SW480 (cell line): ENCODE data around the gene SLC6A18.

Experiments
- DNase-seq: peaks from one replicate; pipeline ENCODE4 v3.0.0-alpha.2; 2016; ENCODE audit warnings: low spot score

SLC6A18 gene, protein sequence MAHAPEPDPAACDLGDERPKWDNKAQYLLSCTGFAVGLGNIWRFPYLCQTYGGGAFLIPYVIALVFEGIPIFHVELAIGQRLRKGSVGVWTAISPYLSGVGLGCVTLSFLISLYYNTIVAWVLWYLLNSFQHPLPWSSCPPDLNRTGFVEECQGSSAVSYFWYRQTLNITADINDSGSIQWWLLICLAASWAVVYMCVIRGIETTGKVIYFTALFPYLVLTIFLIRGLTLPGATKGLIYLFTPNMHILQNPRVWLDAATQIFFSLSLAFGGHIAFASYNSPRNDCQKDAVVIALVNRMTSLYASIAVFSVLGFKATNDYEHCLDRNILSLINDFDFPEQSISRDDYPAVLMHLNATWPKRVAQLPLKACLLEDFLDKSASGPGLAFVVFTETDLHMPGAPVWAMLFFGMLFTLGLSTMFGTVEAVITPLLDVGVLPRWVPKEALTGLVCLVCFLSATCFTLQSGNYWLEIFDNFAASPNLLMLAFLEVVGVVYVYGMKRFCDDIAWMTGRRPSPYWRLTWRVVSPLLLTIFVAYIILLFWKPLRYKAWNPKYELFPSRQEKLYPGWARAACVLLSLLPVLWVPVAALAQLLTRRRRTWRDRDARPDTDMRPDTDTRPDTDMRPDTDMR

DNA sequence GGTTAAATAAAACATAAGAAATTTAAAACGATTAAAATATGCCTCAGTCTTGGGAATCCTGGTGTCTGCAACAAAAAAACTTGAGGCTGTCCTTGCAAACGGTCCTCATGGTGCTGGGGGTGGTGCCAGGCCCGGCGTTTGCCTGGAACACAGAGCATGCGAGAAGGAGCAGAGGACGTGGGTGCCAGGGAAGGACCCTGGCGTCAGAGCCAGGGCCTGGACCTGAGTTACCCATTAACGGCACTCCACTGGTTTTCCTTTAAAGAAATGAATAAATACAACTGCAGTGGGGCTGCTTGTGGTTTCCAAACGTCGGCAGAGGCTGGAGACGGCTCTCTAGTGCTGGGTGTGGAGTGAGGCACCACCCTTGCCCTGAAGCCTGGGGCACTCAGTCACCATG is at the start of gene SLC6A18:
TSS of gene SLC6A18 (plus strand) at position 301 of the 400 bp plus-strand sequence. CDS start at position 398, 97 bp downstream.
- DNase-seq, result no peak

DNA sequence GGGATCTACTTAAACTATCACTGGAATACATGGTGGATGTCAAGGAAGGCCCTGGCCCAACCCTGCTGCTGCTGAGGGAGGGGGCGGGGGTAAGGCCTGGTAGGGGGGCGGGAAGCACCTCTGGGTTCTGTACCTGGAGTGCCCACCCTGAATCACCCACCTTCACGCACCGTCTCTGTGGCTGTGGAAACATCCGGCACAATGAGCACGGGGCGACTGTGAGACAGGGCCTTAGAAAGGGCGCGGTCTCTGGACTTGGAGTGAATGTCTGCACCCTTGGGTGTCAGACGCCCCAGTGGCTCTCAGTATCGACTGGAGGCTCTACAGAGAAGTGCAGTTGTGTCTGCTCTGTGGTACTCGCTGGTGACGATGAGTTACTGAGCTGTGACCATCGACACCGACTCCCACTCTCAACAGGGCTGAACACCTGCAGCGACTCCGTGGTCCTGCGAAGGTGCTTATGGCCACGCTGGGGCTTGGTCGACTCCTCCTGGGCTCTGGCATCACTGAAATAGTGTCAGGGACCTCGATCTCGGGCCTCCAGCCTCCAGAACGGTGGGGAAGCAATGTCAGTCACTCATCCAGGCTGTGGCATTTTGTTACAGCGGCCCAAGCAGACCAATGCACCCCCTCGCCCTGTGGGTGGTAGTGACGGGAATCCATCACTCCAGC is 49.2 kb upstream of the SLC6A18 start:
- DNase-seq, result no peak

DNA sequence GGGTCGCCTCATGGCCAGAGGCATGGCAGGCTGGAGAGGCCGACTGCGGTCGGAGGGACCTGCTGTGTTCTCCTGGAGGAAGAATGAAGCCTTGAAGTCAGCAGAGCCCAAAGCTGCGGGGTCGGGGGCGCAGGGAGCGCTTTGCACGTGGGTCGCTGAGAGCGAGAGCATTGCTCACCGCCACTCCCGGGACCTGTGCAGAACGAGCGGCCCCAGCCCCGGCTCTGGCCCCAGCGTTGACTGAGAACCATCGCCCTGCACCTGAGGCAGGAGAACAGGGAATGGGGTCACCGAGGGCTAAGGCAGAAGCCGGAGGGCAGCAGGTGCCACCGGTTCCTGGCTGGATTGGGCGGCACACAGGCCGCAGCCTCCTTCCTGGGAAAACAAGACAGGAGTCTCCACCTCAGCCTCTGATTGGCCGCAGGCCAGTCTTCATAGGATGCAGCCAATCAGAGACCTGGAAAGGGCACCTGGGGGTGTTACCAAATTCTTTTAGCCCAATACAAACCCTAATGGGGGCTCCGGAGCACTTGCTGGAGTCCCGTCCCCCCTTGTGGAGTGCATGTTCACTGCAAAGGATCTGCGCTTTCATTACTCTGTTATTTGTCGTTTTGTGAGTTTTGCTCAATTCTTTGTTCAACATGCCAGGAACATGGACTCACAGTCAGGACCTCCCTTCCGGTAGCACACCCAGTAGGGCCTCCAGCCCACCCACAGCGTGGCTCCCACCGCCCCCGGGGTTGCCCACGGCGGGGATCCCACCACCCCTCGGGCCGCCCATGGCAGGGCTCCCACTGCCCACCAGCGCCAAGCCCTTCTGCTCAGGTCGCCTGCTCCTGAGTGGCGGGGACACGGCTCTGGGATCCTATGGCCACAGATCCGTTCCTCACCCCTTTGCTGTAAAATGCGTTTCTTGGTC is 48.4 kb upstream of the SLC6A18 start:
- DNase-seq, result peak; percentile 34

DNA sequence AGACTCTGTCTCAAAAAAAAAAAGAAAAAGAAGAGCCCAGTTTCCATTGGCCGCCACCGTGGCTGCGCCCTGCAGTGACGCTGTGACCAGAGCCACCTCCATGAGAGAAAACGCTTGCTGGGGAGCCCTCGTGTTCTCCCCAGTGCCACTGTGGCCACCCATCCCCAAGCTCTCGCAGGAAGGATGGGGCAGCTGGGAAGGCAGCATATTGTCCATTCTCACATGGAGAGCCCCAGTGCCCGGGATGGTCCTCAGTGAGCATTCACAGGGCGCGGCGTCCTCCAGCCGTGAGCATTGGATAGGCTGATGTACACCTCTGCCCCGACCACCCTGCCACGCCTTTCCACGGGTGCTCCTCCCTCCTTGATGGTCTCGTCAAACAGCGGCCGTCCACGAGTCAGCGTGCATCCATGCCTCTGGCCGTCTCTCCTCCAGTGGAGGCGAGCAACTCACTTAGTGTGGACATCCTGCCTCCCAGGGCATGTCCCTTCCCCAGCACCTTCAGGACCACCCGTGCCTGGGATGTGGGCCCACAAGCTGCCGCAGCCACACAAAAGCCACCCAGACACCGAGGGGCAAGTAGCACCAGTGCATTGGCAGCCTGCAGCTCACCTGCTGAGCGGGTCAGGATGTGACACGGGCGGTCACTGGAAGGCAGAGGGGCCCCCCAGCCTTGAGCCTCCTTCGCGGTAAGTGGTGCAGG is 47.2 kb upstream of the SLC6A18 start:
- DNase-seq, result no peak

DNA sequence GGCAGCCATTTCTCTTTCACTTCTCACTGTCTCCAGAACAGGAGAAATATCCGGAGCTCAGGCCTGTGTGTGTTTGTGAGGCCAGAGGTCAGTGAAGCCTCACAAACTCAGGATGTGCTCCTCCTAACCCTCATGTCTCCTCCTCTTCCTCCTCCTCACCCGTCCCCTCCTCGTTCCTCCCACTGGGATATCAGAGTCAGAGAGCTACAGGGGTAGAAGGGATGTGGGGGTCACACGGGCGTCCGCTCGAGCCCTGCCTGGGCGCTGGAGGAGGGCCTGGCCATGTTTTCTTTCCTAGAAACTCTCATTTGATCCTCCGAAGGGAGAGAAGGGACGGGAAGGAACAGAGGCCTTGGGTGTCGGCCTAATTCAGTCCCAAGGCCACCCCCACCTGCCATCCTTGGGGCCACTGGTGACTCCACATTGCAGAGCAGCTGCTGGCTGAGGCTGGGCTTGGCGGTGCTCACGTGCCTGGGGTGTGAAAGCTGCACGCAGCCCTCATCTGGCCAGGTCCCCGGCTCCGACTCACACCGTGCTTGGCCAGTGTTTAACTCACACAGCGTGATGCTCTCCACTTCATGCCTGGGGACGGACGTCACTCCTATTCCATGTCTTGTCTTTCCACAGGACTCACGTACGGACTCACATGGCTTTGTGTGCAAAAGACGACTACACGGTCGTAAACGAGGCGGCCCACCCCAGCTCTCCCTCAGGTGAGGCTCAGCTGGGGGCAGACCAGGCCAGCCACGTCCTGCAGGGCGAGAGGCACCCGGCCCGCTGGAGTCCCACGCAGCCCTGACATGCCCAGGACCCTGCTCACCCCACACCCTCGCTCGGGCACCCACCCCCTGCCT is 46.4 kb upstream of the SLC6A18 start:
- no peak for DNase-seq

DNA sequence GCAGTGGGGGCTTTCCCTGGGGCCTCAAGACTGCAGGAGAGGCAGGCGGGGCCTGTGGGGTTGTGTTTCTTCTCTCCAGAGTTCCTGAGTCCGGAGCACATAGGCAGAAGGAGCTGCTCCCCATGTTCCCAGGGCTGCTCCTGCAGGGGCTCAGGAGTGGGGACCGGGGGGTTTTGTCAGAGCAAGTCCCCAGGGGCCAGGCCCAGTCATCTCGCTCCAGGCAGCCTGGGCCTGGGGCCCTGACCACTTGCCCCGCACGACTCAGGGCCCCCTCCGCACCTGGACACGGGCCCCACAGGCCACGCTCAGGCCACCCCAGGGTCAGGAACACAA is 45.8 kb upstream of the SLC6A18 start:
- DNase-seq, result no peak

DNA sequence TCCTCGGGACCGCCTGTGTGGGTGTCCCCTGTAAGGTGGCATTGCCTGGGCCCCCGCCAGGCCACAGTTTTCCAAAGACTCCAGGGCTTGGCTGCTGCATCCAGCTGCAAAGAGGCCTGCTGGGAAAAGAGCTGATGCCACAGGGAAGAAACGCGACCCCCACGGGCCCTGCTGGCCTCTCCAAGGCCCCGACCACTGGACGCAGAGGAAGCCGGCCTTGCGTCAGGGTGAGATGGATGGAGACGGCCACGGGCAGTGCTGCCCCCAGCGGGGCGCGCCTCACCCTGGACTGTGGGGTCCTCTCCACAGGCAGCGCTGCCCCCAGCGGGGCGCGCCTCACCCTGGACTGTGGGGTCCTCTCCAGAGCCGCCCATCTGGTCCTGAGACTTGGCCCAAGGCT is 45.1 kb upstream of the SLC6A18 start:
- DNase-seq, result no peak

DNA sequence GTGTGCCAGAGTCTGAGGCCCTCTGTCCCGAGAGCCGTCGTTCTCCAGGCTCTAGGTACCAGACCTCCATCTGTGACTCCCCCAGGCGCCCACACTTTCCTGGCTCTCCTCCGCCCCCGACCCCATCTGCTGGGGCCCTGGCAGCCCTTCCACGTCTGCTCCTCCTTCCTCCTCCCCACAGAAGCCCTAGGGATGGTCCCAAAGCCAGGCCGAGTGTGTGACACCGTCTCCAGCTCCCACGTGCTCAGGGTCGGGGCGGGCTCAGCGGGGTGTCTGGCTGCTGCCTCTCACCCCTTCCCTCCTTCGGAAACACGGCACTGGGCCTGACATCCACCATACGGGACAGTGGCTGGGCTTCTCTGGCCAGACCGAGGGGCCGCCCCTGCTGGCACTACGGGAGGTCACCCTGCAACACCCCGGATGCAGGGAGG is 44.3 kb upstream of the SLC6A18 start:
- DNase-seq, result no peak

DNA sequence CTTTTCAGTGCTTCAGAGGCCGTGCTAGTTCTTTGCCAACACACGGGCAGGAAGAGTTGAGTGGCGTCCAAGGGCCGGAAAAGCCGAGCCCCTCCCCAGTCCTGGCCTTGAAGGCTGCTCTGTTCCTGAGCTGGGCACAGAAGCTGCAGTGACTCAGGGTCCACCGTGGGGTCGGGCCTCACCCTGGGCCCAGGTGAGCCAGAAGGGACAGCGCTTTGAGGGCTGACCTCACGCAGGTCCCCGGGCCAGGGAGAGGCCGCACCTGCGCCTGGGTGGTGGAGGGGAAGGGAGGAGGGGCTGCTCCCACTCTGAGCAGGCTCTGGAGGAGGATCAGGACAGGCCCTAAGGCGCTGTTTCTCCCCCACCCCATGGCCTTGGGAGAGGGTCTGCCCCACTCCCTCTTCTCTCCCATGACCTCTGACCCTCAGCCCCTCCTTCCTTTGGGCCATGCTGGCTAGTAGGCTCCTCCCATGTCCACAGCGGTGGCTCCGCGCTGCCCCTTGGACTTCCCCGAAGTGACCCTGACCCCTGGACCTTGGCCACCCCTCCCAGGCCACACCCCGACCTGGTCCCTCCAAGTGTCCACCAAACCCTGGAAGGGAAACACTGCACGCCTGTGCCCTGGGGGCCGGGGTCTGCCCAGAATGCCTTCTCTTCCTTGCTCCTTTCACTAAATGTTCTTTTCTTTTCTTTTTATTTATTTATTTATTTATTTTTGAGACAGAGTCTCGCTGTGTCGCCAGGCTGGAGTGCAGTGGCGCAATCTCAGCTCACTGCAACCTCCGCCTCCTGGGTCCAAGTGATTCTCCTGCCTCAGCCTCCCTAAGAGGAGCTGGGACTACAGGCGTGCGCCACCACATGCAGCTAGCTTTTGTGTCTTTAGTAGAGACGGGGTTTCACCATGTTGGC is 43.5 kb upstream of the SLC6A18 start:
- DNase-seq, result no peak

DNA sequence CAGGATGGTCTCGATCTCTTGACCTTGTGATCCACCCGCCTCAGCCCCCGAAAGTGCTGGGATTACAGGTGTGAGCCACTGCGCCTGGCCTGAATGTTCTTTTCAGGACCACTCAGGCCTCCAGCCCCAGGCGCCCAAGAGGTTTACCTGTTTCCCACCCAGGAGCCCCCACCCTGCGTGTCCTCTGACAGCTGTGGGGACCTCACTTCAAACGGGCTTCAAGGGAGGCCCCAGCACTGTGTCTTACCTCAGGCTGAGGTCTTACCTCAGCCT is 42.9 kb upstream of the SLC6A18 start:
- no peak for DNase-seq

DNA sequence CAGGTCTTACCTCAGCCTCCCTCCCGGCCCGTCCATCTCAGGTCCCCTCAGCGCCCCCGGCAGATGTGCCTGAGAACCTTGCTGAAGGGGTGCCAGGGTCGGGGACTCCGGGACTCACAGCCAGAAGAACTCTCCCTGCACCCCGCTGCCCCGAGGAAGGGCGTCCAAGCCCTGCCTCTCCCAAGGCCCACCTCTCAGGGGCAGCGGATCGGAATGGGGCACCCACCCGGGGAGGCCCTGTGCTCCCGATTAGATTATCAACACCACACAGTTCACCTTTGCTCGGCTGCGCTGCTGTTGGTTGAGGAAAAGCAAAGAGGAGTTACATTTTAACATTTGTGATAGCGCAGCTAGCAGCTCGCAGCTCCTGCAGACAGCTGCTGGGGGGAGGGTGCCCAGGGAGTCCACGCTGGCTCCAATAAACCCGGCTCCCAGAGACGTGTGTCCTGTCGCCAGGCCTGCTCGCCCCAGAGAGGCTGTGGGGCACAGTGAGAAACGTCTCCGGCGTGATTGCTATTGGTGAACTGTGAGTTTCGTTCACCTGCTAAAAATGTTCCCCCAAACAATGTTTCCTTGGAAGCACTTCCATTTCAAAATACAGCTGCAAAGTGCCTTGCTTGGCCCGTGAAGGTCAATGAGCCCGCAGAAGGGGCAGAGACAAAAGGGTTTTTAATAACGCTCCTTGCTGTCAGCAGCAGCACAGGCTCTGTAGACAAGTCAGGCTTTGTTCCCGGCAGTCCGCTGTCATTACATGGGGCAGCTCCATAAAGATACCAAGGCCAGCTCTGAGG is 42.4 kb upstream of the SLC6A18 start:
- DNase-seq, result peak; percentile 56

DNA sequence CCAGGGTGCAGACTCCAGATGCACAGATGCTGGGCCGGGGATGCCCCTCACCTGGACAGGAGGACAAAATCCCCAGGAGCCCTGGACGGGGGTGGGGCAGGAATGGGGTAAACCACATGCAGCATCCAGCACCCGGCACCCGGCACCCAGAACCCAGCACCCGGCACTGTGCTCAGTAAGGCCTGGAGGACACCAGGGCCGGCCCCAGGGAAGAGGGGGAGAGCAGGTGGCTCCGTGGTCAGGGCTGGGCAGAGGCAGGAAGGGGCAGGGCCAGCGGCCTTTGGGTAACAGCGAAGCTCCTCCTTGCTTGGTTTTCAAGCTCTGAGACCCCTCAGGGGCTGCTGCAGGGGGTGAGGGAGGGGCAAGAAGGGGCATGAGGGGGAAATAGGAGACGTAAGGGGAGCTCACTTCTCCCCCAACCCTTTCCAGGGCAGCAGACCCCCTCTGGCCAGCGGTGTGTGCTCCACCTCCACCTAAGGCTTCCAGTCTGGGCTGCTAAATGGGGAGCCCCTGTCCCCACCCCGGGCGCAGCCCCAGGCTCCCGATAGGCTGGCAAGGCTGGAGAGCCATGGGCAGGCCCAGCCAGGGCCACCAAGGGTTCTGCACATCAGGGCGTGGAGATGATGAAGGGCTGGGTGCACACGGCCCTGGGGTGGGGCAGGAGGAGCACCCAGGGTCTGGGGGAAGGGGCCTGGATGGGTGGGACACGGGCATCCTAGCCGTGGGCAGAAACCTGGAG is 41.6 kb upstream of the SLC6A18 start:
- DNase-seq, result no peak

DNA sequence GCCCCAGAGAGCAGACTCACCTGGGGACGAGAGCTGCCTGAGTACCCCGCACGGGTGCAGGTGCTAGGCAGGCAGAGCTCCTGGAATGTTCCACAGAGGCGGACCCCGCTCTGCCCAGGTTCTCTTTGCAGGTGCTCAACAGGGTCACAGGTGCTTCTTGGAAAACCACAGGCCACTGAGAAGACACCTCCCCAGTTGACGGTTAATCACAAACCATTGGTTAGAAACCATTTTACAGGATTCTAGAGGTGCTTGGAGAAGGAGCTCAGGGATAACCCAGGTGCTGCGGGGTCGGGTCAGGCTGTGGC is 41.1 kb upstream of the SLC6A18 start:
- no peak for DNase-seq

DNA sequence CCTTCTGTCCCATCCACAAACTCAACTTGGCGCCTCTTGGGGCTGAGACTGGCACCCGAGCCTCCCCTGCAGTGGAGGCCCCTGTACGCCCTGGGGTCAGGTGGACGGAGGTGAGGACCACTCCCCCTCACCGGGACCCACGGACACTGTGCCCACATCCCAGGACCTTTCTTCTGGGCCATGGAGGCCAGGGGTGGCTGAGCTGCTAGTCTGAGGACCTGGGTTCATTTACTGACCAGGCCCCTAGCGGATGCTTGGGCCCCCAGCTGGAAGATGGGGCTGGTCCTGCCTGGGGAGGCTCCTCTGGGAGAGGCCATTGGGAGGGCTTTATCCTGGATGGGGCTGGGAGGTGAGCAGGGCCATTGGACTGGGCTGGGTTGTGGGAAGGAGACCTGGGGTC is 40.7 kb upstream of the SLC6A18 start:
- DNase-seq, result no peak

DNA sequence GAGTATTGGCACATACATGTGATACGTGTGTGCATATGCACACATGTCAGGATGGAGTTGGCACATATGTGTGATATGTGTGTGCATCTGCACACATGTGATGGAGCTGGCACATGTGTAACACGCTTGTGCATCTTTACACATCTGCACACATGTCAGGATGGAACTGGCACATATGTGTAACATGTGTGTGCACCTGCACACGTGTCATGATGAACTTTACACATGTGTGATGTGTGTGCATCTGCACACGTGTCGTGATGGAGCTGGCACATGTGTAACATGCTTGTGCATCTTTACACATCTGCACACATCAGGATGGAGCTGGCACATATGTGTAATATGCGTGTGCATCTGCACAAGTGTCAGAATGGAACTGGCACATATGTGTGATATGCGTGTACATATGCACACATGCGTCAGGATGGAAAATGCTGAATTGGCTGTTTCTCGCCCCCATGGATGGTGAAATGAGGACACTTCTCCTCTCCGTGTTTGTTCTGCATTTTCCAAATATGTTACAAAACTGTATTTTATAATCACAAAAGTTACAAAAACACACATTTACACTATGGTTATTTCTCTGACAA is 40.0 kb upstream of the SLC6A18 start:
- DNase-seq, result no peak

DNA sequence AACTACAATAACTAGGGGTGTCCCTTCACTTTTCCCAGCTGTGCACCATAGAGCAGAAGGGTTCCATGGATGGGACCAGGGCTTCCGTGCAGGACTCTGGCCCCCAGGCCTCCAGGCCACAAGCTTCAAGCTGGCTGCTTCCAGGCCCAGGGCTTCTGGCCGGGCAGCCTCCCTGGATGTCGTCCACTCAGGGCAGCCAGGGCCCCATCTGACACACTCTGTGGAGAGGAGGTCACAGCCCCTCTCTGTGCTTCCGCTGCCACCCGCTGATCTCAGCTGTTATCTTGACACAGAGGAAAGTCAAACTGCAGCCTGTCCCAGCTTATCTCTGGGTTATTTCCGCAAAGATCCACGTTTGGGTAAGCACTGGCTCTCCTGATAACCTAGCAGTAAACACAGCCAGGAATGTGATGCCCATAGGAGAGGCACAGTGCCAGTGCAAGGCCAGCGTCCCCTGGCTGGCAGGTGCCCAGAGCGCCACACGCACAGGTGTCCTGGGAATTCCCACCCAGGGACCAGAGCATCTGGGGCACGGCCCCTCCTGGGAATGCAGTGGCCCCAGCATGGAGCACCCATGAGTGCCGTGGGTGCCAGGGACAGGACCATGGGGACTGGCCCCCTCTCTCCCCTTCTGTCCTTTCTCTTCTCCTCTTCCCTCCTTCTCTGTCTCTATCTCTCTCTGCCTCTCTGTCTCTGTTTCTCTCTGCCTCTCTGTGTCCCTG is 39.4 kb upstream of the SLC6A18 start:
- DNase-seq, result no peak
